ENCODE results near the gene FRMD5. TPM values are rescaled to one million over a fixed set of nuclear protein-coding genes. Genes with fewer than 3 reads are reported as not detected.

FRMD5 gene
- polyA plus RNA-seq, 3 donors, result not detected

DNA sequence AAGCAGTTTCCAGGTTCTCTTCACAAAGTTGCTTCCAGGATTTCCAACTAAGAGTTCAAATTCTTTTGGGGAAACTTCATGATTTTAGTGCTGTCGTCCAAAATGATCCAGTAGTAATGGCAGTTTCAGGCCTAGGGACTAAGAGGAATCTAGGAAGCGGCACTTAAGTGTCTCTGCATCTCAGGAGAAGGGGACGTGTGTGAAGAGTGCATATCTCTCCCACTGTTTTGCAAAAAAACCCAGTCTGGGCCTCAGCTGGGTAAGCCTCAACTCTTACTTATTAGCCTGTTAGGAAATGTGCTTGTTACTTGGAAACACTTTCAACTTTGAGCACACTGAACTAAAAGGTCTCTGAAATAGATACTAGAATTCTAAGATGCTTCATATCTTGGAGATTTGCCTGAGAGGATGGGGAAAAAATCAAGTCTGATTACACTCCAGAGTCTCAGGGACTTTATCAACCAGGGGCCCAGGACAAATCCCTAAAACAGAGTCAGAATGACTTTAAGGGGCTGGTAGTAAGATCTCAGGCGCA, 286.5 kb downstream of the FRMD5 start:
- no peak for DNase-seq
- Histone ChIP-seq H3K9me3 (replicated peaks in 1 of 2; ENCODE audit: control insufficient read depth in 1 of 2, insufficient read depth in 1 of 2, low read length in 2 of 2) (no peaks in the 10 kb centered on the region), H3K36me3 (replicated peaks in 1 of 2; ENCODE audit: control insufficient read depth in 1 of 2, insufficient read depth in 2 of 2, low read length in 2 of 2) (no peaks in the 10 kb centered on the region), H3K4me2 (replicated peaks; ENCODE audit: extremely low read depth, low read length, poor library complexity, severe bottlenecking) (no peak overlapping the region), H3K79me2 (ENCODE audit: insufficient read depth, low read length) (no peaks in the 10 kb centered on the region), H4K20me1 (ENCODE audit: insufficient read depth, low read length) (no peaks in the 10 kb centered on the region), H3K9ac (ENCODE audit: insufficient read depth, low read length, poor library complexity, severe bottlenecking) (no peak overlapping the region), H3K27me3 (ENCODE audit: control insufficient read depth in 2 of 2, insufficient read depth in 2 of 2, low read length in 2 of 2) (no peaks in the 10 kb centered on the region), H3K4me1 (ENCODE audit: control insufficient read depth in 1 of 2, insufficient read depth in 2 of 2, low read length in 2 of 2) (no peaks in the 10 kb centered on the region), H2AFZ (ENCODE audit: insufficient read depth, low read depth, low read length, poor library complexity, severe bottlenecking) (no peak overlapping the region), H3K27ac (ENCODE audit: low read depth in 1 of 2, low read length in 2 of 2) (no peak overlapping the region), H3K4me3 (replicated peaks in 1 of 3; ENCODE audit: low read depth in 2 of 3, low read length in 3 of 3) (no peak overlapping the region)
- no peaks in the 10 kb centered on the region for H3K36me3 Mint-ChIP-seq
- TF ChIP-seq, protein P1, sequence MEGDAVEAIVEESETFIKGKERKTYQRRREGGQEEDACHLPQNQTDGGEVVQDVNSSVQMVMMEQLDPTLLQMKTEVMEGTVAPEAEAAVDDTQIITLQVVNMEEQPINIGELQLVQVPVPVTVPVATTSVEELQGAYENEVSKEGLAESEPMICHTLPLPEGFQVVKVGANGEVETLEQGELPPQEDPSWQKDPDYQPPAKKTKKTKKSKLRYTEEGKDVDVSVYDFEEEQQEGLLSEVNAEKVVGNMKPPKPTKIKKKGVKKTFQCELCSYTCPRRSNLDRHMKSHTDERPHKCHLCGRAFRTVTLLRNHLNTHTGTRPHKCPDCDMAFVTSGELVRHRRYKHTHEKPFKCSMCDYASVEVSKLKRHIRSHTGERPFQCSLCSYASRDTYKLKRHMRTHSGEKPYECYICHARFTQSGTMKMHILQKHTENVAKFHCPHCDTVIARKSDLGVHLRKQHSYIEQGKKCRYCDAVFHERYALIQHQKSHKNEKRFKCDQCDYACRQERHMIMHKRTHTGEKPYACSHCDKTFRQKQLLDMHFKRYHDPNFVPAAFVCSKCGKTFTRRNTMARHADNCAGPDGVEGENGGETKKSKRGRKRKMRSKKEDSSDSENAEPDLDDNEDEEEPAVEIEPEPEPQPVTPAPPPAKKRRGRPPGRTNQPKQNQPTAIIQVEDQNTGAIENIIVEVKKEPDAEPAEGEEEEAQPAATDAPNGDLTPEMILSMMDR (IDR thresholded peaks at IDR 0.05), result no peak
- peaks cover 0 to 2% (median 0%) of the 10 kb centered on the region in 7 donors for H3K9me3 Mint-ChIP-seq
- H3K4me3 Mint-ChIP-seq, result no peak overlapping the region
- H3K27ac Mint-ChIP-seq, result no peak overlapping the region
- H3K4me1 Mint-ChIP-seq, result peaks cover 3% of the 10 kb centered on the region
- peaks cover 0 to 3% (median 1%) of the 10 kb centered on the region in 3 donors for H3K27me3 Mint-ChIP-seq (ENCODE audit: low read depth in 3 of 3)
- 100% methylated on average over 1 of the region's 4 CpGs for WGBS (ENCODE audit: insufficient coverage)
- intact Hi-C loops (cut with micrococcal nuclease), result no loop called here

DNA sequence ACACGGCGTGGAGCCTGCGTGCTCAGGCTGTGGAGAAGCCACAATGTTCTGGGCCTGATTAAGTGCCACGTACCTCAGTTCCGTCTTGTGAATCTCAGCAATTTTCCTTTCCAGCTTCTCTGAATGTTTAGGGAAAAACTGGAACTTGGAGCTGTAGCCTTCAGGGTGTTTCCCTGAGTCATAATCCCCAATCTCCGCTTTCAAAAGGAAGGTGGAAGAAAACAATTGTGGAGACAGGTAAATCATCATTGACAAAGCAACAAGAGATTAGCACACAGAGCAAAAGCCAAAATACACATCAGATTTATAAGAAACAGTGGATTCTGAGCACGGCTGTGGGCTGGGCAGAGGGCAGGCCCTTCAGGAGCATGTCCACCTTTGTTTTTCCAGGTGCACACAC, 289.3 kb downstream of the FRMD5 start:
- H3K36me3 ChIP-seq (replicated peaks in 1 of 2; ENCODE audit: control insufficient read depth in 1 of 2, insufficient read depth in 2 of 2, low read length in 2 of 2), result no peaks in the 10 kb centered on the region
- intact Hi-C loops (cut with micrococcal nuclease), result no loop called here
- Mint-ChIP-seq H3K27ac (no peak overlapping the region), H3K4me1 (peaks cover 3% of the 10 kb centered on the region), H3K36me3 (no peaks in the 10 kb centered on the region), H3K4me3 (no peak overlapping the region), H3K9me3 (peaks cover 0 to 3% (median 0%) of the 10 kb centered on the region in 7 donors), H3K27me3 (ENCODE audit: low read depth in 3 of 3) (peaks cover 0 to 1% (median 0%) of the 10 kb centered on the region in 3 donors)
- no peak overlapping the region for H3K9ac ChIP-seq (ENCODE audit: insufficient read depth, low read length, poor library complexity, severe bottlenecking)
- no peaks in the 10 kb centered on the region for H3K9me3 ChIP-seq (replicated peaks in 1 of 2; ENCODE audit: control insufficient read depth in 1 of 2, insufficient read depth in 1 of 2, low read length in 2 of 2)
- H3K4me1 ChIP-seq (ENCODE audit: control insufficient read depth in 1 of 2, insufficient read depth in 2 of 2, low read length in 2 of 2), result no peaks in the 10 kb centered on the region
- no peak overlapping the region for H3K27ac ChIP-seq (ENCODE audit: low read depth in 1 of 2, low read length in 2 of 2)
- WGBS (ENCODE audit: insufficient coverage), result 96% methylated on average over 6 of the region's 7 CpGs
- DNase-seq, result no peak
- H3K4me2 ChIP-seq (replicated peaks; ENCODE audit: extremely low read depth, low read length, poor library complexity, severe bottlenecking), result no peak overlapping the region
- H2AFZ ChIP-seq (ENCODE audit: insufficient read depth, low read depth, low read length, poor library complexity, severe bottlenecking), result no peak overlapping the region
- H3K27me3 ChIP-seq (ENCODE audit: control insufficient read depth in 2 of 2, insufficient read depth in 2 of 2, low read length in 2 of 2), result no peaks in the 10 kb centered on the region
- TF ChIP-seq, protein P1 (IDR thresholded peaks at IDR 0.05), result no peak
- no peaks in the 10 kb centered on the region for H3K79me2 ChIP-seq (ENCODE audit: insufficient read depth, low read length)
- H4K20me1 ChIP-seq (ENCODE audit: insufficient read depth, low read length), result no peaks in the 10 kb centered on the region
- H3K4me3 ChIP-seq (replicated peaks in 1 of 3; ENCODE audit: low read depth in 2 of 3, low read length in 3 of 3), result no peak overlapping the region
